ENCODE data around the gene TBC1D7.

Gene TBC1D7

GRCh38 chr6:13368731-13369115 is 40.4 kb upstream of the TBC1D7 start:
- Histone ChIP-seq H3K36me3 (ENCODE audit: control insufficient read depth, insufficient read depth, low read length) (peaks cover 3% of the 10 kb centered on the region; the same call in 1 of the 2 replicates), H3K9ac (ENCODE audit: low read length) (no peak overlapping the region), H3K9me3 (ENCODE audit: control insufficient read depth, insufficient read depth, low read depth, low read length) (no peaks in the 10 kb centered on the region), H3K4me3 (ENCODE audit: low read depth, low read length) (no peak overlapping the region), H3K27ac (ENCODE audit: low read depth, low read length) (no peak overlapping the region), H3K4me1 (ENCODE audit: control insufficient read depth, insufficient read depth, low read length) (peaks cover 11% of the 10 kb centered on the region), H3K27me3 (ENCODE audit: control insufficient read depth, insufficient read depth, low read length) (no peaks in the 10 kb centered on the region)

GRCh38 chr6:13368079-13368730 is 39.9 kb upstream of the TBC1D7 start:
- Histone ChIP-seq H3K27me3 (ENCODE audit: control insufficient read depth, insufficient read depth, low read length) (no peaks in the 10 kb centered on the region), H3K9ac (ENCODE audit: low read length) (no peak overlapping the region), H3K27ac (ENCODE audit: low read depth, low read length) (no peak overlapping the region)

GRCh38 chr6:13367396-13367795 is 39.1 kb upstream of the TBC1D7 start:
- Histone ChIP-seq H3K36me3 (ENCODE audit: control insufficient read depth, insufficient read depth, low read length) (peaks cover 3% of the 10 kb centered on the region; the same call in 1 of the 2 replicates), H3K27me3 (ENCODE audit: control insufficient read depth, insufficient read depth, low read length) (no peaks in the 10 kb centered on the region), H3K9ac (ENCODE audit: low read length) (no peak overlapping the region), H3K9me3 (ENCODE audit: control insufficient read depth, insufficient read depth, low read depth, low read length) (no peaks in the 10 kb centered on the region), H3K27ac (ENCODE audit: low read depth, low read length) (no peak overlapping the region), H3K4me3 (ENCODE audit: low read depth, low read length) (no peak overlapping the region), H3K4me1 (ENCODE audit: control insufficient read depth, insufficient read depth, low read length) (peaks cover 11% of the 10 kb centered on the region)

More at GRCh38 chr6:13368079-13368730, 39.9 kb upstream of the TBC1D7 start:
- Histone ChIP-seq H3K9me3 (ENCODE audit: control insufficient read depth, insufficient read depth, low read depth, low read length) (no peaks in the 10 kb centered on the region), H3K4me1 (ENCODE audit: control insufficient read depth, insufficient read depth, low read length) (peaks cover 11% of the 10 kb centered on the region), H3K36me3 (ENCODE audit: control insufficient read depth, insufficient read depth, low read length) (peaks cover 3% of the 10 kb centered on the region; the same call in 1 of the 2 replicates), H3K4me3 (ENCODE audit: low read depth, low read length) (no peak overlapping the region)

- Histone ChIP-seq H3K36me3 (ENCODE audit: control insufficient read depth, insufficient read depth, low read length) (peaks cover 3% of the 10 kb centered on the region; the same call in 1 of the 2 replicates), H3K9me3 (ENCODE audit: control insufficient read depth, insufficient read depth, low read depth, low read length) (no peaks in the 10 kb centered on the region), H3K27ac (ENCODE audit: low read depth, low read length) (no peak overlapping the region), H3K27me3 (ENCODE audit: control insufficient read depth, insufficient read depth, low read length) (no peaks in the 10 kb centered on the region), H3K9ac (ENCODE audit: low read length) (no peak overlapping the region), H3K4me3 (ENCODE audit: low read depth, low read length) (no peak overlapping the region), H3K4me1 (ENCODE audit: control insufficient read depth, insufficient read depth, low read length) (peaks cover 11% of the 10 kb centered on the region)
Observed at GRCh38 chr6:13365320-13365719, 37.0 kb upstream of the TBC1D7 start.

- H3K9ac ChIP-seq (ENCODE audit: low read length): no peak overlapping the region
- H3K9me3 ChIP-seq (ENCODE audit: control insufficient read depth, insufficient read depth, low read depth, low read length): no peaks in the 10 kb centered on the region
- H3K36me3 ChIP-seq (ENCODE audit: control insufficient read depth, insufficient read depth, low read length): peaks cover 3% of the 10 kb centered on the region; the same call in 1 of the 2 replicates
- H3K27ac ChIP-seq (ENCODE audit: low read depth, low read length): no peak overlapping the region
- peaks cover 11% of the 10 kb centered on the region for H3K4me1 ChIP-seq (ENCODE audit: control insufficient read depth, insufficient read depth, low read length)
- no peaks in the 10 kb centered on the region for H3K27me3 ChIP-seq (ENCODE audit: control insufficient read depth, insufficient read depth, low read length)
- no peak overlapping the region for H3K4me3 ChIP-seq (ENCODE audit: low read depth, low read length)
Observed at GRCh38 chr6:13364842-13365241, 36.5 kb upstream of the TBC1D7 start.

- no peak overlapping the region for H3K27ac ChIP-seq (ENCODE audit: low read depth, low read length)
- H3K27me3 ChIP-seq (ENCODE audit: control insufficient read depth, insufficient read depth, low read length): no peaks in the 10 kb centered on the region
- no peak overlapping the region for H3K4me3 ChIP-seq (ENCODE audit: low read depth, low read length)
- no peaks in the 10 kb centered on the region for H3K9me3 ChIP-seq (ENCODE audit: control insufficient read depth, insufficient read depth, low read depth, low read length)
- H3K4me1 ChIP-seq (ENCODE audit: control insufficient read depth, insufficient read depth, low read length): peaks cover 12% of the 10 kb centered on the region
- H3K36me3 ChIP-seq (ENCODE audit: control insufficient read depth, insufficient read depth, low read length): peaks cover 3% of the 10 kb centered on the region; the same call in 1 of the 2 replicates
- no peak overlapping the region for H3K9ac ChIP-seq (ENCODE audit: low read length)
Observed at GRCh38 chr6:13362412-13362811, 34.1 kb upstream of the TBC1D7 start.

GRCh38 chr6:13360671-13361540 is 32.6 kb upstream of the TBC1D7 start:
- Histone ChIP-seq H3K27ac (ENCODE audit: low read depth, low read length) (no peak overlapping the region), H3K9me3 (ENCODE audit: control insufficient read depth, insufficient read depth, low read depth, low read length) (no peaks in the 10 kb centered on the region), H3K4me1 (ENCODE audit: control insufficient read depth, insufficient read depth, low read length) (peaks cover 22% of the 10 kb centered on the region), H3K9ac (ENCODE audit: low read length) (no peak overlapping the region), H3K27me3 (ENCODE audit: control insufficient read depth, insufficient read depth, low read length) (no peaks in the 10 kb centered on the region), H3K4me3 (ENCODE audit: low read depth, low read length) (no peak overlapping the region), H3K36me3 (ENCODE audit: control insufficient read depth, insufficient read depth, low read length) (peaks cover 3% of the 10 kb centered on the region; the same call in 1 of the 2 replicates)

- no peaks in the 10 kb centered on the region for H3K36me3 ChIP-seq (ENCODE audit: control insufficient read depth, insufficient read depth, low read length)
- H3K27ac ChIP-seq (ENCODE audit: low read depth, low read length): no peak overlapping the region
- H3K9ac ChIP-seq (ENCODE audit: low read length): no peak overlapping the region
- H3K4me3 ChIP-seq (ENCODE audit: low read depth, low read length): no peak overlapping the region
- H3K9me3 ChIP-seq (ENCODE audit: control insufficient read depth, insufficient read depth, low read depth, low read length): no peaks in the 10 kb centered on the region
- H3K4me1 ChIP-seq (ENCODE audit: control insufficient read depth, insufficient read depth, low read length): peaks cover 33% of the 10 kb centered on the region
- no peaks in the 10 kb centered on the region for H3K27me3 ChIP-seq (ENCODE audit: control insufficient read depth, insufficient read depth, low read length)
Observed at GRCh38 chr6:13359287-13359686, 30.9 kb upstream of the TBC1D7 start.

GRCh38 chr6:13358511-13358910 is 30.2 kb upstream of the TBC1D7 start:
- no peaks in the 10 kb centered on the region for H3K27me3 ChIP-seq (ENCODE audit: control insufficient read depth, insufficient read depth, low read length)
- H3K9ac ChIP-seq (ENCODE audit: low read length): no peak overlapping the region
- H3K4me1 ChIP-seq (ENCODE audit: control insufficient read depth, insufficient read depth, low read length): peaks cover 33% of the 10 kb centered on the region
- no peaks in the 10 kb centered on the region for H3K9me3 ChIP-seq (ENCODE audit: control insufficient read depth, insufficient read depth, low read depth, low read length)
- H3K27ac ChIP-seq (ENCODE audit: low read depth, low read length): no peak overlapping the region
- no peaks in the 10 kb centered on the region for H3K36me3 ChIP-seq (ENCODE audit: control insufficient read depth, insufficient read depth, low read length)
- H3K4me3 ChIP-seq (ENCODE audit: low read depth, low read length): no peak overlapping the region

- Histone ChIP-seq H3K4me3 (ENCODE audit: low read depth, low read length) (no peak overlapping the region), H3K9me3 (ENCODE audit: control insufficient read depth, insufficient read depth, low read depth, low read length) (no peaks in the 10 kb centered on the region), H3K27me3 (ENCODE audit: control insufficient read depth, insufficient read depth, low read length) (no peaks in the 10 kb centered on the region), H3K4me1 (ENCODE audit: control insufficient read depth, insufficient read depth, low read length) (peaks cover 33% of the 10 kb centered on the region), H3K9ac (ENCODE audit: low read length) (no peak overlapping the region), H3K36me3 (ENCODE audit: control insufficient read depth, insufficient read depth, low read length) (no peaks in the 10 kb centered on the region), H3K27ac (ENCODE audit: low read depth, low read length) (no peak overlapping the region)
Observed at GRCh38 chr6:13357551-13358075, 29.3 kb upstream of the TBC1D7 start.

Data from HUES6 (cell line).